Keratinocyte (primary cell): ENCODE data around the gene PRSS21.

ENCODE experiments used
- EZH2 ChIP-seq: IDR thresholded peaks from one replicate; pipeline ENCODE4 v1.6.1; 2012; ENCODE audit warnings: inconsistent platforms, mild to moderate bottlenecking, low read length, moderate library complexity
- TF ChIP-seq, protein P1 (sequence below), 3 experiments: IDR thresholded peaks in 1 of 3; conservative IDR thresholded peaks in 1 of 3; optimal IDR thresholded peaks in 1 of 3; 2 replicates in 2 of 3; 3 replicates in 1 of 3; pipeline versions ENCODE3 to v1.5.1; 2011; ENCODE audit warnings: low read length in 3 of 3, mild to moderate bottlenecking in 3 of 3, moderate library complexity in 2 of 3, control low read depth in 1 of 3, inconsistent platforms in 1 of 3; ENCODE audit not compliant: insufficient read depth in 2 of 3; ENCODE audit errors: extremely low read depth in 1 of 3

GRCh38 chr16:2799859-2800226 is 17.2 kb upstream of the PRSS21 start:
- TF ChIP-seq, protein P1, sequence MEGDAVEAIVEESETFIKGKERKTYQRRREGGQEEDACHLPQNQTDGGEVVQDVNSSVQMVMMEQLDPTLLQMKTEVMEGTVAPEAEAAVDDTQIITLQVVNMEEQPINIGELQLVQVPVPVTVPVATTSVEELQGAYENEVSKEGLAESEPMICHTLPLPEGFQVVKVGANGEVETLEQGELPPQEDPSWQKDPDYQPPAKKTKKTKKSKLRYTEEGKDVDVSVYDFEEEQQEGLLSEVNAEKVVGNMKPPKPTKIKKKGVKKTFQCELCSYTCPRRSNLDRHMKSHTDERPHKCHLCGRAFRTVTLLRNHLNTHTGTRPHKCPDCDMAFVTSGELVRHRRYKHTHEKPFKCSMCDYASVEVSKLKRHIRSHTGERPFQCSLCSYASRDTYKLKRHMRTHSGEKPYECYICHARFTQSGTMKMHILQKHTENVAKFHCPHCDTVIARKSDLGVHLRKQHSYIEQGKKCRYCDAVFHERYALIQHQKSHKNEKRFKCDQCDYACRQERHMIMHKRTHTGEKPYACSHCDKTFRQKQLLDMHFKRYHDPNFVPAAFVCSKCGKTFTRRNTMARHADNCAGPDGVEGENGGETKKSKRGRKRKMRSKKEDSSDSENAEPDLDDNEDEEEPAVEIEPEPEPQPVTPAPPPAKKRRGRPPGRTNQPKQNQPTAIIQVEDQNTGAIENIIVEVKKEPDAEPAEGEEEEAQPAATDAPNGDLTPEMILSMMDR (optimal IDR thresholded peaks at IDR 0.05 in 1 of 3, IDR thresholded peaks at IDR 0.05 in 1 of 3, conservative IDR thresholded peaks at IDR 0.05 in 1 of 3; ENCODE audit: extremely low read depth in 1 of 3, insufficient read depth in 2 of 3, low read length in 3 of 3), result no peak
- no peak for TF ChIP-seq EZH2
